Keratinocyte (primary cell): ENCODE results near the gene STK32B.

Source experiments
- EZH2 ChIP-seq: IDR thresholded peaks from one replicate; pipeline ENCODE4 v1.6.1; 2012; ENCODE audit warnings: inconsistent platforms, mild to moderate bottlenecking, low read length, moderate library complexity
- TF ChIP-seq, protein P1 (sequence below), 3 experiments: IDR thresholded peaks in 1 of 3; conservative IDR thresholded peaks in 1 of 3; optimal IDR thresholded peaks in 1 of 3; 2 replicates in 2 of 3; 3 replicates in 1 of 3; pipeline versions ENCODE3 to v1.5.1; 2011; ENCODE audit warnings: low read length in 3 of 3, mild to moderate bottlenecking in 3 of 3, moderate library complexity in 2 of 3, control low read depth in 1 of 3, inconsistent platforms in 1 of 3; ENCODE audit not compliant: insufficient read depth in 2 of 3; ENCODE audit errors: extremely low read depth in 1 of 3

DNA sequence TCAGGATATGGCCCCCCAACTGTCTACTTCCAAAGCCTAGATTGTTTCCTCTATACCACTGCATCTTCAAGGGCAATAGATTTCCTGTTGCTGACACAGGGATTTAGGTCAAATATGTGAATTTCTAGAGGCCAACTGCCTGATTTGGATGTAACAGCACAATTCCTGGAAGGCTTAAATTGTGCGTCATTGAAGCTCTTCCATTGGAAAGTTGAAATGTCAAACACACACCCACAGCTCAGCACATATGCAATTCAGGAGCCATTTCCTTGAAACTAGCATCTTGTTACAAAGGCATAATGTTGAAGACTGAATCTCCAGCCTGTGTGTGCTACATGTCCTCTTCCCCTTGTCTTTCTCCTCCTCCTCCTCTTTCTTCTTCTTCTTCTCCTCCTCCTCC lies 158.6 kb downstream of the STK32B start:
- no peak for TF ChIP-seq EZH2
- TF ChIP-seq, protein P1, sequence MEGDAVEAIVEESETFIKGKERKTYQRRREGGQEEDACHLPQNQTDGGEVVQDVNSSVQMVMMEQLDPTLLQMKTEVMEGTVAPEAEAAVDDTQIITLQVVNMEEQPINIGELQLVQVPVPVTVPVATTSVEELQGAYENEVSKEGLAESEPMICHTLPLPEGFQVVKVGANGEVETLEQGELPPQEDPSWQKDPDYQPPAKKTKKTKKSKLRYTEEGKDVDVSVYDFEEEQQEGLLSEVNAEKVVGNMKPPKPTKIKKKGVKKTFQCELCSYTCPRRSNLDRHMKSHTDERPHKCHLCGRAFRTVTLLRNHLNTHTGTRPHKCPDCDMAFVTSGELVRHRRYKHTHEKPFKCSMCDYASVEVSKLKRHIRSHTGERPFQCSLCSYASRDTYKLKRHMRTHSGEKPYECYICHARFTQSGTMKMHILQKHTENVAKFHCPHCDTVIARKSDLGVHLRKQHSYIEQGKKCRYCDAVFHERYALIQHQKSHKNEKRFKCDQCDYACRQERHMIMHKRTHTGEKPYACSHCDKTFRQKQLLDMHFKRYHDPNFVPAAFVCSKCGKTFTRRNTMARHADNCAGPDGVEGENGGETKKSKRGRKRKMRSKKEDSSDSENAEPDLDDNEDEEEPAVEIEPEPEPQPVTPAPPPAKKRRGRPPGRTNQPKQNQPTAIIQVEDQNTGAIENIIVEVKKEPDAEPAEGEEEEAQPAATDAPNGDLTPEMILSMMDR (optimal IDR thresholded peaks at IDR 0.05 in 1 of 3, IDR thresholded peaks at IDR 0.05 in 1 of 3, conservative IDR thresholded peaks at IDR 0.05 in 1 of 3; ENCODE audit: extremely low read depth in 1 of 3, insufficient read depth in 2 of 3, low read length in 3 of 3), result no peak
